Endometrial microvascular endothelial cells (primary cell): Measurements from ENCODE around the gene PCID2. TPM values are rescaled to one million over a fixed set of nuclear protein-coding genes. Genes with fewer than 3 reads are reported as not detected.

Experiments used
- in situ Hi-C: cut with HindIII; loops from 2 replicates; pipeline ENCODE4 v1.10.0; 2017; ENCODE audit warnings: low sequenced_read_pairs, low pct_unique_long_range_greater_than_20kb; ENCODE audit errors: inconsistent ontology term
- total RNA-seq: library from RNA; depleted of rRNA; stranded (reverse); fragments of >200 nt; gene quantifications from one replicate; pipeline ENCODE4 v1.2.3, GENCODE V29; 2015; ENCODE audit errors: inconsistent ontology term

Gene PCID2
- total RNA-seq, 1 donor from 2014 or later = 109 TPM

DNA sequence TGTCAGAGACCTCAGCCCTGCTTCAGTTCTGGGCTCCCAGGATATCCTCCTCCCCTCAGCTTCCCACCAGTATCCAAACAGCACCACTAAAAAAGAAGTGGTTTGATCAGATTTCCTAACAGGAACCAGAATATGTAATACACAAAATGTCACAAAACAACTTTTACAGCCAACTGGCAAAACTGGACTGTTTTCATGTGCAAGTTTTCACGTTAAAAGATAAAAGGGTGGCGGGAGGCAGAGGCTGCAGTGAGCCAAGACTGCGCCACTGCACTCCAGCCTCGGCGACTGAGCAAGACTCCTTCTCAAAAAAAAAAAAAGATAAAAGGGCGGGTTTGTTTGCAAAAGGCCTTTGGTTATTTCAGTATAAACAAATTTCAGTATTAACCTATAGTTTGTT is 13.1 kb downstream of the PCID2 start:
- in situ Hi-C loops = no loop called here

DNA sequence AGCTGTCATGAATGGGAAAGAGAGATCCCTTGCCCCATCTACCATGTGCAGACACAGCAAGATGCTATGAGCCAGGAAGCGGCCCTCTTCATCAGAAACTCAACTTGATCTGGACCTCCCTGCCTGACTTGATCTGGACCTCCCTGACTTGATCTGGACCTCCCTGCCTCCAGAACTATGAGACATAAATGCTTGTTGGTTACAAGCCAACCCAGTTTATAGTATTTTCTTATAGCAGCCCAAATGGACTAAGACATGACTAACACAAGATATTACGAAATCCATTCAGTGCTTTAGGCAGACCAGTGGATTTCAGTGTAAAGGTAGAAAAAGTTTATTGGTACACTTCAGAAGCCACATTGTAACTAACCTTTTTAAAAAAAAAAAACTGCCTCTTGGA is 15.6 kb downstream of the PCID2 start:
- in situ Hi-C loops = no loop called here

DNA sequence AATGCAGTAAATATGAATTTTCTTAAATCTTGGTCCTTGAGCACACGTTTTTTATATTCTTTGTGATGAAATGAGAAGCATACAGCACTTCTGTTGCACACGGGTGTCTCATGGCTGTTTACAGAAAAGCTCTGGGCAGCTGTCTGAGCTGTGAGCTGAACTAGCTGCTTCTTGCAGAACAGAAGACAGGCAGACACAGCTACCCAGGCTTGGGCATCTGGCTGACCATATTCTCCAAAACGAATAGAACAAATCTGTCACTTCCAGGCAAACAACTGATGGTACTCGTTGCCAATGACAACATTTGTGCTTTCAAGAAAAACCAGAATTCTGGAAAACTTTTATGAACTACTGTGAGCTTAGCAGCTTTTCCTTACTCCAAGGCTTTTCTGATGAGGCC is 16.2 kb downstream of the PCID2 start:
- in situ Hi-C loops = no loop called here

DNA sequence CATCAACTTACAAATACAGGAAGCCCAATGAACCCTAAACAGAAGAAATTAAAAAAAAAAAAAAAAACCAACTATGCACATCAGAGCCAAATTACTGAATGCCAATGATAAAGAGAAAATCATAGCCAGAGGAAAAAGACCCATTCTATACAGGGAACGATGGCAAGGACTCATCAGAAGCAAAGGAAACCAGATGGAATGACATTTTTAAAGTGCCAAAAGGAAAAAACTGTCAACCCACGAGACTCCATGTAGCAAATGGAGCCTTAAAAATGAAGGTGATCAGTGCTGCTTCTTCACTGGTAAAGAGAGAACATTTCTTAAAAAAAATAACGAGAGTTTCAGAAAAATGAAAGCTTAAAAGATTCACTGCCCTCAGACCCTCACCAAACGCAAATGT is 18.3 kb downstream of the PCID2 start:
- in situ Hi-C loops = no loop called here

DNA sequence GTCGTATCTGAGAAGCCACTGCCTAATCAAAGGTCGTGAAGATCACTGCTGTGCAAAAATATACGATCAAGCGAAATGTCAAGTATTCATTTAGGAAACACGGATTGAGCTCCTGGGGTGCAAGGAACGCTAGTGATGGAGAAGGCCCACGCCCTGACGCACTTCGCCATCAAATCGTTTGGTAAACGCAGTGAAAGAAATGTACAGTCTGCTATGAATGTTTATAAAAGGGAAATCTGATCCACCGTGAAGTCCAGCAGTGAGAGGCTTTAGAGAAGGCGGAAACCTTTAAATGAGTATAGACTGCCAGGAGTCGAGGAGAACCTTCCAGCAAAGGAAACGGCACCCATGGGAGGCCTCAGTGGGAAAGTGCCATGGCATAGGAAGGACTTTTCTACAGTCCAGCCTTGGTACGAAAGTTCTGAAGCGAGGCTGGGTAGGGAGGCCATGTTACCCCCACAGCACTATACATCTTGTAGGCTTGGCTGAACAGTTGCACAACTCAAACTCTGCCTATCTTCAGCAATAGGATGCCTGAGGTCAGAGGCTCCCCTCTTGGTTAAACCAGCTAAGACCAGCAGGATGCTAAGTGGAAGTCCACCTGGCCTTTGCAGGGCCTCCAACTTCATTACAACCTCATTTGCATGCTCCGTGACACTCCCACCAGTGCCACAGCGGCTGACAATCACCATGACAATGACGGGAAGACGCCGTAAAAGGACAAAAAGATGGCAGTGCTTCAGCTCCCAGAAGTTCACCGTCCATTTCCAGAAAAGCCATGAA is 20.4 kb downstream of the PCID2 start:
- in situ Hi-C loops = no loop called here

DNA sequence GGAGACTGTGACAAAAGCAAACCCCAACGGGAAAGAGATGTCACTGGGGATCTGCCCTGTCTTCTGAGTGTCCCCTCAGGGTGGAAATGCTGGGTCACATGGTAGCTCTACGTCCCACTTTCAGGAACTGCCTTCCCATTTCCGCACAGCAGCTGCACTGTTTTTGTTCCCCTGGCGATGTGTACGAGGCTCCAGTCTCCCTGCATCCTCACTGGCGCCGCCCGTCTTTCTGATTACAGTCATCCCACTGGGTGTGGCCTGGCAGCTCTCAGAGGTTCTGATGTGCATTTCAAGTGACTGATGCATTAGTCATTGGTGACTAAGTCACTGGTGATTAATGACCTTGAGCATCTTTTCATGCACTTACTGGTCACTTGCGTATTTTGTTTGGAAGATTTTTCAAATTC is 21.2 kb downstream of the PCID2 start:
- in situ Hi-C loops = no loop called here

DNA sequence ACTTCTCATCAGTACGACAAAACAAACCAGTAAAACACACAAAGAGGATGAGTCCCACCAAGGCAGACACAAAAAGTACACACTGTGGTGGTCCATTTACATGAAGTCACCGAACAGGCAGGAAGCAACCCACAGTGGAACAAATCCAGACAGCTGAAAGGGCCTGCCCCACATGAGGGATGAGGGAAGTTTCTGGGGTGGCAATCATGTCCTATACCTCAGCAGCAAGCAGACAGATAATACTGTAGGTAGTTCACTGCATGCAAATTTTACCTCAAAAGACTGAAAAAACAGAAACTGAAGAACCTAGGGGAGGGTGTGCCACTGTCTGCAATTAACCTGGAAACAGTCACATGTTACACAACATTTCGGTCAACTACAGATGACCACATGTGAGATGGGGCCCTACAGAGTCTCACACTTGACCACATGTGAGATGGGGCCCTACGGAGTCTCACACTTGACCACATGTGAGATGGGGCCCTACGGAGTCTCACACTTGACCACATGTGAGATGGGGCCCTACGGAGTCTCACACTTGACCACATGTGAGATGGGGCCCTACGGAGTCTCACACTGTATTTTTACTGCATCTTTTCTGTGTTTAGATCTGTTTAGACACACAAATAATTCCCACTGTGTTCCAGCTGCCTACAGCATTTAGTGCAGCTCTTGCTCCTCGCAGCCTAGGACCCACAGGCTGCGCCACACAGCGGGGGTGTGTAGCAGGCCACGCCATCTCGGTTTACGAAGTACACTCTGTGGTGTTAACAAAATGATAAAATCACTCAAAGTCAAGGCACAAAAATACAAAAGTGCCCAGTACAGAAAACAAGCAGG is 22.2 kb downstream of the PCID2 start:
- in situ Hi-C loops = no loop called here

DNA sequence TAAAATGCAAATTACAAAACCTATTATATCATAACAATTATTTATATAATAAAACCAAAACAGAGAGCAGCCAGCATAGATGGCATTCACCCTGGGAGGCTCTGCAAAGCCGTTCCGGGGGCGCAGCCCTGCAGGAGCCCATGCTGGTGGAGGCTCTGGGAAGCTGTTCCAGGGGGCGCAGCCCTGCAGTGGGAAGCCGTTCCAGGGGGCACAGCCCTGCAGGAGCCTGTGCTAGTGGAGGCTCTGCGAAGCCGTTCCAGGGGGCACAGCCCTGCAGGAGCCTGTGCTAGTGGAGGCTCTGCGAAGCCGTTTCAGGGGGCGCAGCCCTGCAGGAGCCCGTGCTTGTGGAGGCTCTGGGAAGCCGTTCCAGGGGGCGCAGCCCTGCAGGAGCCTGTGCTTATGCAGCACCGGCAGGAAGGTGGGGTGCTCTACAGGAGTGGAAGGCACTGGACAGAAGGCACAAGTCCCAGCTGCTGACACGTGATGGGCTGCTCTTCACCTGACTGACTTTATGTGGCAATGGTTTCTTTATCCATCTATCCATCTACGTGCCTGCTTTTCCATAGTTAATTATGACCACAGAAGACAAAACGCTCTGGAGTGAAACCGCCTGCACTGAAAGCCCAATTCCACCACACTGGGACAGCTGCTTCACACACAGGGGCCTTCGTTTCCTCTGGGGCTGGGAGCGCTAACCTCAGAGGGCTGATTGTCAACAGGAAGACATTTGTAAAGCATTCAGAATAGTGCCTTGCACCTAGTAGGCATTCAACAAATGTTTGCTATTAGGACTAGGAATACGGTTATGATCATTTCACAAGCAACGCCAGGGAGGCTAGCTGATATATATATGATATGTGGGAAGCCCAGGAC is 23.7 kb downstream of the PCID2 start:
- in situ Hi-C loops = no loop called here

DNA sequence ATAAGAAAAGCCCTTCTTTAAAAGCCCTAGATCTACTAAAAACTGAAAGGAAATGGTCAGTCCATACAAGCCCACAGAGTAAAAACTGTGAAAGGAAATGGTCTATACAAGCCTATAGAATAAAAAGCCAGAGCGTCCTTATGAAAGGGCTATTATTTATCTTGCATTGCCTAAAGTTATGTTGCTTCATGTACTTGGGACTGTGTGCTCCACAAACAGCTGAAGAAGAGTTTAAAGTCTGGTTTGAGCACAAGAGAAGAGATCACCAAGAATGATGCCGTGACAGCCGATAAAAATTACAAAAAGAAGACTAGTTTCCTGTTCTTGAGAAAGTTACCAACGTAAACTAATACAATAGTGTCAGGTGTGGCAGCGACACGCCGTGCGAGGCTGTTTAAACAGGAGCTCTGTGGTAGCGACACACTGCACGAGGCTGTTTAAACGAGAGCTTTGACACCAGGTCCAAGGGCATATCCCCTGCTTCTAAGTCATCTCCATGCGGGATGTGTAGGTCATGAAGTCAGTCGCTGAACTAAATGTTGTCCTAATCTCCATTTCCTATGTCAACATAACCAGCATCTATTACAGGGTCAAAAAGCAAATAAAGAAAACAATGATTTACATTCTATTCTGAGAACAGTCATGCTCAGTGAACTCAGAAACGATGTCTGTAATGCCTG is 24.9 kb downstream of the PCID2 start:
- in situ Hi-C loops = no loop called here

DNA sequence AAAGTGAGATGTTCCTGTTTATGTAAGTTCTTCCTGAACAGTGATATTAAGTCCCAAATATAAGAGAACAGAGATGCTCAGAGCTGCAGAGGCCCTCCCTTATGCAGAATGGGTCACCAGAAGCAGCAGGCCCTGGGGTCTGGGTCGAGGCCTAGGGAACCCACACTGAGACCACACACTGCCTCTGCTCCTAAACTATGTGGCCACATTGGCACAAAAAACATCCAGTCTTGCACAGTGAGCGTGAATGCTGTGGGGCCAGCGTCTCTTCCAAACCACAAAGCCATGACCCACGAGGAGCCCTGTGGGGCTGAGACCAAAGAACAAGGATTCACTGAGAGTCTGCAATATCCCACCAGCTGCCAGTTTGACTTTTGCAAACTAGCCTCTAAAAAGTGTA is 26.4 kb downstream of the PCID2 start:
- in situ Hi-C loops = no loop called here

DNA sequence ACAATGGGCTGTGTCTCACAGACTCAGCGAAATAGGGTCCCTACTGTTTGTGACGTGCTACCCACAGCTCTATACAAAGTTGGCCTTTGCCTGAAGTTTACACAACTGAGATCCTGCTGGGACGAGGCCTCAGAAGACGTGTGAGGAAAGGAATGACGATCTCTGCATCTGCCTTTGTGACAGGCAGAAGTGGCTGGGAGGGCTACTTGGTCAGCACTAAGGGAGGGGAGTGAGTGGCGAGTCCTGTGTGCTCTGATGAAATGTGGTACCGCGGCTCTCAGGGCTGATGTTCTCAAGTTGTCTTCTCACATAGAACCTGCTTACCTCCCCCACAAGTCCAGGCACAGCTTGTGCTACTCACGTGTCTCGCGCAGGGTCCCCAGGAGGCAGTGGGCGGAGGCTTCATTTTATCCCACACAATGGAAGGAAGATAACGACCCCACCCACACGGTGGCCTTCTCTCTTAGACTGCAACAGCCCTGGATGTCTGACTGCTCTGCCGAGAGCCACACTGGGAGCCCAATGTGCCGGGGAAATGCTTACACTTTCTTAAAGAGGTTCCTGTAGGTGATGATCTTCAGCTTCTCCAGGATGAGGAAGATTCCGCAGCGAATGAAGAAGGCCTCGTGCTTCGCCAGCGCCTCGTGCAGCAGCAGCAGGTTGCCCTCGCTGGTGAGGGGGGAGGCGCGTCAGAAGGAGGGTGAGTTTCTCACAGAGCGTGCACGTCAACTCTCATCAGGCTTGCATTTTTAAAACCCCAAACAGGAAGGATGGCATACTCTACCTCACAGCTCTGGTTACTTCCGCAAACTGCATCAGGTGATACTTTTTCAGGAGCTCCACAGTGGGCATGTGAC is 28.9 kb downstream of the PCID2 start:
- in situ Hi-C loops = no loop called here

DNA sequence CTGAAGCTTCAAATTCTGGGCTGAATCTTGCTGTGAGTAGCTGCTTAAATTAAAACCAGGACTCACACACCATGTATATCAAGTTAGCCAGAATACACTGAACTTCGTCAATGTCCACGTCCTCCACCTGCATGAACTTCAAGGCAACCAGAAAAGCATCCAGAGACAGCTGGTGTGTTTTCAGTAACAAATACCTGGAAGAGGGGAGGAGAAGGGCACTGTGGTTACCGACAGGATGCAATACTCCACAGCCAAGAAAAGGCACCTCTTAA is 29.6 kb downstream of the PCID2 start:
- in situ Hi-C loops = no loop called here

DNA sequence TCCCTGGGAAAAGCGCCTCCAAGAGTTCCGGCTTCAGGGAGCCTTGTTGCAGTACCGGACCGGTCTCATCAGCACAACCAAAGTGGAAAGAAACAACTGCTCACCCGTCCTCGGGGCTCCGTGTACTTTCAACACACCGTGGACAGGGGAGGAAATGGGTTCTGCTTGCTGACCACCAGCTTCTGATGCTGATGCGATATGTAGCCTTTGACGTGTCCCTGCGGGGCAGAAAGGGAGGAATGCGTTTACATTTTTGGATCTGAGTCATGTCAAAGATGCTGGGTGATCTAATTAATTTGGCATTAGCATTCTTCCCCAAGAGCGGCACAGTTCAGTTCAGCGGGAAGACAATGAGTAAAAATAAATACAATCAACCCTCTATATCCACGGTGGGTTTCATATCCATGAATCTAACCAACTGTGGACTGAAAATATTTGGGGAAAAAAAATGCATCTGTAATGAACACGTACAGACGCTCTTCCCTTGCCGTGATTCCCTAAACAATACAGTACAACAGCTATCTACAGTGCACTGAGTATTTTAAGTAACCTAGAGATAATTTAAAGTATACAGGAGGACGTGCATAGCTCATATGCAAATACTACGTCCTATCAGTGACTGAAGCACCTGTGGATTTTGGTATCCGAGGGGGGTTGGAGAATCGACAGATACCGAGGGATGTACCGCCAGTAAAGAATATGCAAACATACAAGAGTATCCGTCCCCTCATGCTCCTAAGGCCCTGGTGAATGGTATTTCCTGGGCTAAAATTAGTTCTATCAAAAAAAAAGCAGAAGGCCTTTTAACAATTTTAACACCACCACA is 30.2 kb downstream of the PCID2 start:
- in situ Hi-C loops = no loop called here

DNA sequence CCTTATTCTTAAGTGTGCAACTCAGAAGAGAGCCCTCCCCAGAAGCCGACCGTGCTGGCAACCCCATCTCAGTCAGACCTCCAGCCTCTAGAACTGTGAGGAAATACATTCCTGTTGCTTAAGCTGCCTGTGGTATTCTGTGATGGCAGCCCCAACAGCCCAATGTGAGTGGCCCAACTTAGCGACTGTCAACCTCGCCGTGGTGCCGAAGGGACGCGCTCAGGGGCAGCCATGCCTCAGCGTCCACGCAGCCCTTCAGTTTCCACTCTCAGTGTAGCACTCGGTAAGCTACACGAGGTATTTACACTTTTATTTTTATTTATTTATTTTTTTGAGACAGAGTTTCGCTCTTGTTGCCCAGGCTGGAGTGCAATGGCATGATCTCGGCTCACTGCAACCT is 31.6 kb downstream of the PCID2 start:
- in situ Hi-C loops = no loop called here

DNA sequence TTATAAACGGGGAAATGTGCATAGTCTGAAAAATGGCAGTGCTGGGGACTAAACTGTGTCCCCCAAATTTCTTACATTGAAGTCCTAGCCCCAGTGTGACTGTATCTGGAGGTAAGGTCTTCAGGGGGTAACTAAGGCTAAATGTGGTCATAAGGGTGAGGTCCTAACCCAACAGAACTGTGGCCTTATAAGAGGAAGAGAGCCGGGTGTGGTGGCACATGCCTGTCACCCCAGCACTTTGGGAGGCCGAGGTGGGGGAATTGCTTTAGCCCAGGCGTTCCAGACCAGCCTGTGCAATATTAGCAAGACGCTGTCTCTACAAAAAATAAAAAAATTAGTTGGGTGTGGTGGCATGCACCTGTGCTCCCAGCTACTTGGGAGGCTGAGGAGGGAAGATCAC is 32.2 kb downstream of the PCID2 start:
- in situ Hi-C loops = no loop called here

DNA sequence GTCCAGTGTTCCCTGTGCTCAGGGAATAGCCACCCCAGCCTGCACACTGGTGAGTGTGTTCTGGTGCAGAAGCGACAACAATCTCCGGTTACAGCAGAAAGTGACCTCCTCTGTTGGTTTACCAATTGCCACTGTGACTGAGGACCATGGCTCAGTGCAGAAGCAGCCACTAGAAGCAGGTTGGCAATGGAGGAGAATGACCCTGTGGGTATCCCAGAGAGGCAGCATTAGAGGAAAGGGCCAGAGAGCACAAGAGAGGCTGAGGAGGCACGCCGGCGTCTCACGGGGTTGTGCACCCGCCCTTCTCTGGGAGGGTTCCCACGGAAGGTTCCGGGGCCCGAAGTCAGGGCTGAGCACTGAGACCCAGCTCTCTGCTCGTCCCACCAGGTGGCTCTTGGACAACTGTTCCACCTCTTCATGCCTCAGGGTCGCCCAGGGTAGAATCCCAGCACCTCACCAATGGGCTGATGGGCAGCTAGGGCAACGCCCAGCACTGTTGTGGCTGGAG is 36.0 kb downstream of the PCID2 start:
- in situ Hi-C loops = no loop called here
